Measurements from ENCODE around the gene LIMA1.

- no peak for TF ChIP-seq CTCF (IDR thresholded peaks at IDR 0.05)
- TF ChIP-seq POLR2A (IDR thresholded peaks at IDR 0.05), result no peak
These were observed 79.6 kb downstream of the LIMA1 start for GRCh38 chr12:50203691-50204090.
